ENCODE data around the gene JUNB.

The JUNB gene

DNA sequence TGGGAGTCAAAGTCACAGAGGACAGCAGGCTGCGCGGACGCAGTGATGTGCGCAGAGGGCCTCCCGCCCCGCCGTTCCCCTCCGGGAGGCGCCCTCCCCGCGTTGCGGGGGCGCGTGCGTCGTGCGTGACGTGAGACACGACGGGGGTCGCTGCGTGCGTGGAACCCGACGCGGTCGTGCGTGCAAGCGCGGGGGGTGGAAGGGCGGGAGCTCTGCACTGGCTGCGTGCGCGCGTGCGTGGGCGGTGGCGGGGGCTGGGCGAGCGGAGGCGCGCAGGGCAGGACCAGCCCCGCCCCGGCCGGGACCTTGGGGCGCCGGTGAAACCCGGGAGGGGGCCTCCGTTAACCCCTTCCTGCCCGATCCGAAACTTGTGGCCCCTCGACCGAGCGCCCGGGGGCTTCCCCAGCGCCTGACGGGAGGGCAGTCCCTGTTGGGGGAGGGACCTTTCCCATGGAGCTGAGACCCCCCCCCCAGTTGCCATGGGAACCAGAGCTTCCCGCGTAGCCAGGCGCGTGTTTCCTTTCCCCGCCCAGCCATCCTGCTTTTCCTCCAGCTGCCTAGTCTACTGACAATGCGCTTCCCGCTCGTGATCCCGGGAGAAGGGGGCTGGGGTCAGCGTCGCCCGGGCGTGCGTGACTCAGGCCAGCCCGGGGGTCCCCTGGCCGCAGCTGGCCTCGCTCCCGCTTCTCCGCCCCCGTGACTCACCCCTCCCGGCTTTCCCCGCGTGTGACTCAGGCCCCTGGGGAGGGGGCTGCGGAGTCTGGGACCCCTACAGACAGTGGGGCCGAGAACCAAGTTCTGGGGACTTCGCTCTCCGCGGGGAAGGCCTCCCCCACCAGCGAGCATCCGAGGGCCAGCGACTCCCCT is 8.6 kb upstream of the JUNB start (continued):
- TF ChIP-seq ZNF202 (tag by site-specific recombination; IDR thresholded peaks at IDR 0.05; ENCODE audit: borderline replicate concordance) (no peak), ZNF133 (tag by site-specific recombination; IDR thresholded peaks at IDR 0.05) (no peak), ZBTB10 (tag by site-specific recombination; IDR thresholded peaks at IDR 0.05) (peak; percentile 77), ZNF658 (tag by site-specific recombination; IDR thresholded peaks at IDR 0.05) (no peak), MEIS1 (CRISPR knock-in tag; IDR thresholded peaks at IDR 0.05; ENCODE audit: borderline replicate concordance) (no peak), SETDB1 (IDR thresholded peaks at IDR 0.05; ENCODE audit: insufficient read length, low read length) (no peak), ZBTB21 (tag by site-specific recombination; IDR thresholded peaks at IDR 0.05) (0 out of 2 replicates have a peak, but pooled peaks have one; percentile 28), ZNF274 (IDR thresholded peaks at IDR 0.05; ENCODE audit: low read length) (no peak), ZNF274 (tag by site-specific recombination; IDR thresholded peaks at IDR 0.05; ENCODE audit: borderline replicate concordance) (no peak), ZBTB20 (tag by site-specific recombination; IDR thresholded peaks at IDR 0.05) (no peak; the same call in 1 of the 2 replicates), ZNF341 (tag by site-specific recombination; IDR thresholded peaks at IDR 0.05; ENCODE audit: low read depth) (peak; percentile 97), ZNF174 (tag by site-specific recombination; IDR thresholded peaks at IDR 0.05) (no peak), ZNF585B (tag by site-specific recombination; IDR thresholded peaks at IDR 0.05) (no peak), ZNF211 (tag by site-specific recombination; IDR thresholded peaks at IDR 0.05; ENCODE audit: low read depth) (no peak), ZNF629 (tag by site-specific recombination; IDR thresholded peaks at IDR 0.05) (peak; percentile 67; the same call in 1 of the 2 replicates), ZBTB44 (tag by site-specific recombination; IDR thresholded peaks at IDR 0.05) (peak; percentile 58; the same call in 1 of the 2 replicates), HOXD13 (CRISPR knock-in tag; IDR thresholded peaks at IDR 0.05; ENCODE audit: borderline replicate concordance) (no peak), ZNF830 (tag by site-specific recombination; IDR thresholded peaks at IDR 0.05; ENCODE audit: low read depth) (no peak), ZNF623 (tag by site-specific recombination; IDR thresholded peaks at IDR 0.05) (no peak), SP3 (tag by site-specific recombination; IDR thresholded peaks at IDR 0.05) (peak; percentile 65), ZNF221 (tag by site-specific recombination; IDR thresholded peaks at IDR 0.05; ENCODE audit: borderline replicate concordance) (no peak), ZFP3 (tag by site-specific recombination; IDR thresholded peaks at IDR 0.05; ENCODE audit: low read depth) (no peak), KLF7 (tag by site-specific recombination; IDR thresholded peaks at IDR 0.05; ENCODE audit: borderline replicate concordance) (no peak; the same call in none of the 2 replicates), ZNF544 (tag by site-specific recombination; IDR thresholded peaks at IDR 0.05) (no peak), PRDM10 (tag by site-specific recombination; IDR thresholded peaks at IDR 0.05) (peak; percentile 50; the same call in 1 of the 2 replicates), SALL2 (tag by site-specific recombination; IDR thresholded peaks at IDR 0.05; ENCODE audit: borderline replicate concordance) (no peak), MZF1 (tag by site-specific recombination; IDR thresholded peaks at IDR 0.05; ENCODE audit: borderline replicate concordance) (no peak)
- TF ChIP-seq, protein P1, sequence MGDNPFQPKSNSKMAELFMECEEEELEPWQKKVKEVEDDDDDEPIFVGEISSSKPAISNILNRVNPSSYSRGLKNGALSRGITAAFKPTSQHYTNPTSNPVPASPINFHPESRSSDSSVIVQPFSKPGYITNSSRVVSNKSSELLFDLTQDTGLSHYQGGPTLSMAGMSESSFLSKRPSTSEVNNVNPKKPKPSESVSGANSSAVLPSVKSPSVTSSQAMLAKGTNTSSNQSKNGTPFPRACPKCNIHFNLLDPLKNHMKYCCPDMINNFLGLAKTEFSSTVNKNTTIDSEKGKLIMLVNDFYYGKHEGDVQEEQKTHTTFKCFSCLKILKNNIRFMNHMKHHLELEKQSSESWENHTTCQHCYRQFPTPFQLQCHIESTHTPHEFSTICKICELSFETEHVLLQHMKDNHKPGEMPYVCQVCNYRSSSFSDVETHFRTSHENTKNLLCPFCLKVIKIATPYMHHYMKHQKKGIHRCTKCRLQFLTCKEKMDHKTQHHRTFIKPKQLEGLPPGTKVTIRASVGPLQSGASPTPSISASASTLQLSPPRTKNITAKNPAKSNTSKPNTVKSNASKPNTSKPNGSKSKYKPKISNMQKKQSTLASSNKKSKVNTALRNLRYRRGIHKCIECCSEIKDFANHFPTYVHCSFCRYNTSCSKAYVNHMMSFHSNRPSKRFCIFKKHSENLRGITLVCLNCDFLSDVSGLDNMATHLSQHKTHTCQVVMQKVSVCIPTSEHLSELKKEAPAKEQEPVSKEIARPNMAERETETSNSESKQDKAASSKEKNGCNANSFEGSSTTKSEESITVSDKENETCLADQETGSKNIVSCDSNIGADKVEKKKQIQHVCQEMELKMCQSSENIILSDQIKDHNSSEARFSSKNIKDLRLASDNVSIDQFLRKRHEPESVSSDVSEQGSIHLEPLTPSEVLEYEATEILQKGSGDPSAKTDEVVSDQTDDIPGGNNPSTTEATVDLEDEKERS (tag by site-specific recombination; IDR thresholded peaks at IDR 0.05) = no peak

Measured in HEK293 (cell line).